Skin of body (tissue), 2 donors: ENCODE data around the gene NXNL2. TPM values are rescaled to one million over a fixed set of nuclear protein-coding genes. Genes with fewer than 3 reads are reported as not detected.
A peak's percentile ranks its signal among the peaks of the same experiment; 100 is the strongest.

Source experiments
- DNase-seq: peaks from one replicate; lab custom pipeline; 2025; lab: John Stamatoyannopoulos, UW
- total RNA-seq: library from RNA; depleted of rRNA; stranded (reverse); fragments of >200 nt; gene quantifications from one replicate; pipeline ENCODE4 v1.2.3, GENCODE V29; 2014

The NXNL2 gene
- total RNA-seq, 1 donor from 2014 or later: not detected

DNA sequence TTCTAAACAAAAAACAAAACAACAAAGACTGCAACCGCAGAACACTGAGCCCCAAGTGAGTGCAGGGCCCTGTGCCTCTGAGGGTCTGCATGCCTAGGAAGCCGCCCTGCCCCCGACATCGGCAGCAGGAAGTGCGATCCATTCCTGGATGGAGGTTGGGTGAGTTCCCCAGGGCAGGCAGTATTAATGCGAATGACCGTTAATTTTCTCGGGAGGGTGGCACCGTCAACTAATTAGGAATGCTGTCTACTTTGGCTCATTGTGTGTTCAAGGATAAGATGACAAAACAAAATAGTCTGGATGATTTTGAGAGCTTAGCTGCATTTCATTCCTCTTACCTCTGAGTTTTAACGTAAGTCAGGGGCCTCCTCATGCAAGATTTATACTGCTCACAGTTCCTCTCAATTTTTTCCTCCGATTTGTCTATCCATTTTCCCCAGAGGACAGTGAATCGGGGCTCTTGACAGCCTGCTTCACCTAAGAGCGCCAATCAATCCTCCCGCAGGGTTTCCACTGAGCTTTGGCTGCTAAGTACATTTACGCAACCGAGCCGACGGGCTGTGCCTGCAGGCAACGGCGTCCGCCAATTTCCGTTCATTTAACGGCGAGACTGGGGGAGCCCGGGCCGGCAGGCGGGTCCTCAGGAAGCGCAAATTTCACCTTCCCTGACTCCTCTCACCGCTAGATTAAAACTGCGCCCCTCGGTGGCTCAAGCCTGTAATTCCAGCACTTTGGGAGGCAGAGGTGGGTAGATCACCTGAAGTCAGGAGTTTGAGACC, 2.9 kb upstream of the NXNL2 start:
- DNase-seq: no peak

DNA sequence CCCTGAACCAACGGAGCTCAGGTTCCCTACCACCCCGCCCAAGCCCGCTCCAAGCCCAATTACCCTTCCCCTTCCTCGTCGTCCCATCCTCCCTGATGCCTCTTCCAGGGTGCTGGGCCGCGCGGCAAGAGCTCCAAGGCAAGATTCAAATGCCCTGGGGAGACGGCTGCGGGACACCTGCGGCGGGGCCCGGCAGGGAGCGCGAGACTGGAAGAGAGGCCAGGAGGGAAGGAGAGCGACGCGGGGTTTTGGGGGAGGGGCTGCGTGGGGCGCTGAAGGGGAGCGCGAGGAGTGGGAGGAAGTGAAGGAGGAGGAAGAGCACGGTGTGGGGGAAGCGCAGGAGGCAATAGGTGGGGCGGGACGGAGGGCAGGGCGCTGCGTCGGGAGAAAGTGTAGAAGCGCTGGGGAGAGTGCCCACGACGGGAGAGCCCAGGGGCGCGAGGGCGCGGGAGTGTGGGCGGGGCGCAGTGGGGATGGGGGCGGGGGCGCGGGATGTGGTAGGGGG, 975 bp upstream of the NXNL2 start:
- no peak for DNase-seq

DNA sequence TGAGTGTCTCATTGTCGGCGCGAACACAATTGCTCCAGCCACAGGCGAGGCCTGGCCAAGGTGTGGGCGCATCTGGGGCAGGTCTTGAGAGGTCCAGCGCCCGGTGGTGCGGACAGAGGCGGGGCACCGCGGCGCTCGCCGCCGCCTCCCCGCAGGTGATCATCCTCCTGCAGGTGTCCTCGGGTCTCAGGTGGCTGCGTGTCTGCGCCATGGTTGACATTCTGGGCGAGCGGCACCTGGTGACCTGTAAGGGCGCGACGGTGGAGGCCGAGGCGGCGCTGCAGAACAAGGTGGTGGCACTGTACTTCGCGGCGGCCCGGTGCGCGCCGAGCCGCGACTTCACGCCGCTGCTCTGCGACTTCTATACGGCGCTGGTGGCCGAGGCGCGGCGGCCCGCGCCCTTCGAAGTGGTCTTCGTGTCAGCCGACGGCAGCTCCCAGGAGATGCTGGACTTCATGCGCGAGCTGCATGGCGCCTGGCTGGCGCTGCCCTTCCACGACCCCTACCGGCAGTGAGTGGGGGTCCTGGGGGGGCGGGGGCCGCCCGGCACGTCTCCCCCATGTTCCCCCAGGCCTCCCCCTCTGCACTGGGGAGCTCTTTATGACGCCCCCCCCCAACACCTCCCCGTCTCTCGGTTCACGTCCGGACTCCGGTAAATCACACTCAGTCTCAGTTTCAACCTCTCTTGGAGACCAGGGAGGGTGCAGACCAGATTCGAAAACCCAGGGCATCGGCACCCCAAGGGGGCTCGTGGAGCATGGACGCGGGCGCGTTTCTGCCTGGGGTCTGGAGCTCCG, 446 bp downstream of the NXNL2 start:
- DNase-seq: no peak

DNA sequence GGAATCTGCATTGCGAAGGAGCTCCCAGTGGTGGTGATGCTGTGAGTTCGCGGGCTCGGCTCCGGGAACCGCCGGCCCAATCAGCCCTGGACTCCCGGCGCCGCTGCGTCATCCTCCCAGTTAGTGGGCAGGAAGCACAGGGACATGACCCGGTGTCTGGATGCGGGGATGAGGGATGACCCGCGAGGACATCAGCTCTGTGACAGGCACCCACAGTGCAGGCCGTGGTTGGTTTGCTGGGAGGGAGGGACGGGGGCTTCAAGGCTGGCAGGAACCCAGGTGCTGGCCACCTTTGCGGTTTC, 996 bp downstream of the NXNL2 start:
- DNase-seq: no peak

DNA sequence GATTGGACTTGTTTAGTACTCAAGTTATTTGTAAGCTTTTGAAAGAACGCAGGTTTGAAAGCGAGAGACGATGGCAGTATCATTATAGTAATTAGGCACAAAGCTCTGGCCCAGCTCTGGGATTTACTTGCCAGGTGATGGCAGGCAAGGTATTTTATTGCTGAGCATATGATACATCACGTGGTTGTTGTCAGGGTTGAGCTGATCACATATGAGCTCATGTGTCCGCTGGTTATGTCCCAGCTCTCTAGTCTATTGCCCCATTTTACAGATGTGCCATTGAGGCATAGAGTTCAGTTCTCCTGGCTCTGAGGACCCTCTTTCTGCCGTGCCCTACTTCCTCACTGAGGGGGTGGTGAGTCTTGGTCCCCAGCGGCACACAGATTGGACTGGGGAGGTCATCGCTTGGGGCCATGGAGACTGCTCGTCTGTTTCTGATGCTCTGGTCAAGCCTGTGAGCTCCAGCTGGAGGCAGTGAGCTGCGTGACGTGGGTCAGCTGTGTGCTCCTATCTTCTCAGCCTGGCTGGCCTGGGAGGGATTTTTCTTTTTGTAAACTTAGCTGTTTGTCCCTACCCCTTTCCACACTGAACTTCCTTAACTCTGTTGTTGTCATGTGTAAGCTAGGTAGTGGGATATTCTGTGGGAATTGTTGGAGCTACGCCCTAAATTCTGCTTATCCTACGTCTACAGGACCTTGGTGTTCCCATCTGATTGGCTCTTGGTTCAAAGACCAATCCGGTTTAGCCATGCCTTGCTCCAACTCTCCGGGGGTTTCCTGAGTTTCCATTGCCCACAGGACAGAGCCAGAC, 2.2 kb downstream of the NXNL2 start:
- DNase-seq: no peak

DNA sequence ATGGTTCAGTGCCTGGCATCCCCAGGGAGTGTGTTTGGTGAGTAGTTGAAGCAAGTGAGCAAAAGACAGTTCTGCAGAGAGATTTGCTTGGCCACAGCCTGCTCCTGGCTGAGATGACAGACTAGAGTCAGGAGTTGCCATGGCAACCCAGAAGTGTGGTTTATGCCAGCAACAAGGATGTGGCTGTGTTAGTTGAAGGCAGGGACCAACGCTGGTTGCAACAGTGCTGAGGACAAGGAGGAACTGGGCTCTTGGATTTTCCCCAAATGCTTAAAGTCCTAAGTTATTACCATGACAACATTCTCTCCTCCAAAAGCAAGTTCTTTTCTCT, 2.7 kb downstream of the NXNL2 start:
- peak; percentile 46 for DNase-seq

DNA sequence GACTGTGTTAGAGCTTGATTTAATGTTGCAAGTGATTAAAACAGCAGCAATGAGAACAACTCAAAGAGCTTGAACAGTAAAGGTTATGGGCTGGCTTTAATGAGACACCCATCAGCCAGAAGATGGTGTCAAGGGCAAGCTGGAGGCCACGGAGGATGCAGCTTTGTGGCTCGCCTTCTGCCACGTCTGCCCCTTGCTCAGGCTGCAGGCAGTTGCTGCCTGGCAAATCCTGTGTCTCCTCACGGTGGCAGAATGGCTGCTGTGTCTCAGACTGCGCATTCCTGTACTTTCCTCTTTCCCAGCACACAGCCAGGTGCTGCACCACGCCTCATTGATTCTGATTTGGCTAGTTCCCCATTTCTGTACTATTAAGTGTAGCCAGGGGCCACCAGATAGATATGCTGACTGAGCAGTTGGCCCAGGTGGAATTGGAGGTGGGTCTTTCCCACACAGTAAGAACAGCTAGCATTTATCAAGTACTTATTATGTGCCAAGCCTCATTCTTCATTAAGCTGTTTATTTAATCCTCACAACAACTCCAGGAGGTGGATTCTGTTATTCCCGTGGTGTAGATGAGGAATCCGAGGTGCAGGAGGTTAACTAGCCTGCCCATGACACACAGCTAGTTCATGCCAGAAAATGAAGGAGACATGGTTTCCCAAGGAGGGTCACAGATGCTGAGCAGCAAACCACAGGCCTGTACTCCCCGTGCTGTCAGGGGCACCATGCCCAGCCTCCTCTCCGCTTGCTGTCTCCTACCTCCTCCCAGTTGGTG, 3.5 kb downstream of the NXNL2 start:
- DNase-seq: no peak

DNA sequence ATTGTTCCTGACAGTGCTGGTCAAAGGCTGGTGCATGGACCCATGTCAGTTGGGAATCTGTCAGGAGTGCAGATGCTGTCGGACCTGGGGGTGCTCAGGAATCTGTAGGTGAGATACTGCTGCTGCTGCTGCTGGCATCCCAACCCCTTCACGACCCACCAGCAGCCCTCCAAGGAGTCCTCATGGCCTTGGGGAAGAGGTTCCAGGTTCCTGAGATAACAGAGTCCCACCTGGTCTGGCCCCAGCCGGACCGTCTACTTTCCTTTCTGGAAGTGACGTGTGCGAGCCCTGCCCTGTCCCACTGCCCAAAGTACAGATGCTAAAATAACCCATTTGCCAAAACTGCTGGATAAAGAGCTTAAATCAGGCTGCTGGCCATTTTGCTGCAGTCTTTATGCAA, 4.3 kb downstream of the NXNL2 start:
- DNase-seq: no peak

DNA sequence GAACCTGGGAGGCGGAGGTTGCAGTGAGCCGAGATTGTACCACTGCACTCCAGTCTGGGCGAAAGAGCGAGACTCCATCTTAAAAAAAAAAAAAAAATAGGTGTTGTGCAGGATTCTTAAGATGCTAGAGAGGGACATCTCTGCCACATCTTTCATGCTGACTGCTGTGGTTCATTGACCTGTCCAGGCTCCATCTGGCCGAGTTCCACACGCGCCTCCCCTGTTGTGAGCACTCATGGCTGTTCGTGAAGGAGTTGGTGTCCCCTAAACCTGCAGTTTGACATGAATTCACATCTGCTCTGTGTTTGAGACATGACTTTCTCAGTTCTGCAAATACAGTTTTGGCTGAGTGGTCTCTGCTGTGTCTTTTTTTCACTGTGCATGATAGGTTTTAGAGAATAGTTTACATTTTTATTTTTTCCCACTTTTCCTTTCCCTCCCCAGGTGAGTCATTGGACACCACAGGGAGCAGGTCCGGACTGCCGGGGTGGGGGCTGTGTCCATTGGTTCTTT, 5.3 kb downstream of the NXNL2 start:
- no peak for DNase-seq

DNA sequence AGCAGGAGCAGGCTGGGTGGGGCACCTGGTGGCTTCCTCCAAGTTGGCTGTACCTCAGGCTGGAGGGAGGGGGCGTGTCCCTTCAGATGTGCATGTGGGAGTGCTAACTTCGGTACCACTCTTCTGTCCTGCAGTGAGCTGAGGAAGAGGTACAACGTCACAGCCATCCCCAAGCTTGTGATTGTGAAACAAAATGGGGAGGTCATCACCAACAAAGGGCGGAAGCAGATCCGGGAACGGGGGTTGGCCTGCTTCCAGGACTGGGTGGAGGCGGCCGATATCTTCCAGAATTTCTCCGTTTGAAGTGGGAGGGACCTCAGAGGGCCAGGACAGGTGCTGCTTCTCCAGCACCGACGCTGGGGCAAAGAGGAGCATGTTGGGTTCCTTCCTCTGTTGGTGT, 9.3 kb downstream of the NXNL2 start:
- no peak for DNase-seq

DNA sequence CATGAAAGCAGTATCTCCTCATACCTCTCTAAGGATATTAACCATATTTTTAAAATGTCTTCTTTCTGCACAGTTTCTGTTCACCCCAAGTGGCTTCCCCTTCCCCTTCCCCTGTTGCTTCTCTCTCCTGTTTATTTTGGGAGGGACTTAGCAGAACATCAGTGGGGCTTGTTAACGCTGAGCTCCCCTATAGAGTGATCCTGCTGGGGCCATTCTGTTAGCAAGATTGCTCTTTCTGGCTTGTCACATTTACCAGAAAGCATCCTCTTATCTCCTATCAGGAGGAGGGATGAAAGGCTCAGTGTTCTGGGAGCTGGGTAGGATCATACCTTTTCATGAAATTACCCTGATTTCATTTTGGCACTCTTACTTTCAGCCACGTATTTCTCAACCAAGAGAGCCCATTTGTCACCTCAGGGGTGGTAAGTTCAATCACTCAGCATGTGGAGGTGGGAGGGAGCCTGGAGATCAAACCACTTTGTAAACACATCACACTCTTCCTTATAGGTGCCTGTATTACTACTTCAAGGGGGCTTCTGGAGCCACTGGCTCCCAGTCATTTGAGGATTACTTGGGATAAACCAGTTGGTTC, 16.7 kb downstream of the NXNL2 start:
- no peak for DNase-seq

DNA sequence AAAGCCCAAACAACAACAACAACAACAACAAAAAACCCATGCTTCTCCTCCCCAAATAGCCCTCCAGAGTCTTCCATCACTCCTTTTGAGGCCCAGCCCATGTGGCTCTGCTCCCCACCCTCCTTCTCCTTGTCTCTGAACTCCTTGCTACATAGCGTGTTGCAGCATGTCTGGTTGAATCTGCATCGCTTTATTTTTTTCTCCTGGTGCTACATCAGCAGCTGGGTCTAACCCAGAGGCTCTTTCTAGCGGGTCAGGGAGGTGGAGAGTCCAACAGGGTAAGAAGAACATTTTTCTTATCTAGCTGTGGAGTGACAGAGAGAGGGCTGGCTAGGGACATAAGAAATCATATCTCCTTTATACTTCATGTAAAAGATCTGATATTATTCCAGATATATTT, 18.4 kb downstream of the NXNL2 start:
- no peak for DNase-seq

DNA sequence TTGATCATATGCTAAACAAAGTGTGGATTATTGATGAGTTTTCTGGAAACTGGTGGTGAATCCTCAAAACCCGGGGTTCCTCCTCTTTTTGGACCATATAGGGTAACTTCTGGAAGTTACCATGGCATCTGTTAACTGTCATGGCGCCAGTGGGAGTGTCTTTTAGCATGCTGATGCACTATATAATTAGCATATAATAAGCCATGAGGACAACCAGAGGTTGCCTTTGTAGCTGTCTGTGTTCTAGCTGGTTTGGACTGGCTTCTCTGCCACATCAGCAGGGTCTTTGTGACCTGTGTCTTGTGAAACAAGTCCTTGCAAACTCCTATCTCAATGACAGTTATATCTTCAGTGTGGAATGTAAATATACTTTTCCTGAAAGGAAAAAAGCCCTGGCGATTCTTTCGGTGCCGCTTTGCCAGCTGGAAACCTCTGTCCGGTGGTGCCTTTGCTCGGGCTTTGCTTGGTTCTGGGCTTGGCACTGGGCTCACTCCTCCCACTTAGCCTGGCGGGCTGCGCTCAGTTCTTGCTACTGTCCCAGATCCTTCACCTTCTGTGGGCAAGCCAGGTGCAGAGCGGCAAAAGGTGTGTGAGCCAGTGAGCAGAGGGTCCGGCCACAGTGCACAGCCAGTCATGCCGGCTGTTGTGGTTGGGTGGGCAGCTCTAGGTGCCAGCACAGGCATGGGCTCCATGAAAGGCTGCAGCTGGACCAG, 20.4 kb downstream of the NXNL2 start:
- no peak for DNase-seq

DNA sequence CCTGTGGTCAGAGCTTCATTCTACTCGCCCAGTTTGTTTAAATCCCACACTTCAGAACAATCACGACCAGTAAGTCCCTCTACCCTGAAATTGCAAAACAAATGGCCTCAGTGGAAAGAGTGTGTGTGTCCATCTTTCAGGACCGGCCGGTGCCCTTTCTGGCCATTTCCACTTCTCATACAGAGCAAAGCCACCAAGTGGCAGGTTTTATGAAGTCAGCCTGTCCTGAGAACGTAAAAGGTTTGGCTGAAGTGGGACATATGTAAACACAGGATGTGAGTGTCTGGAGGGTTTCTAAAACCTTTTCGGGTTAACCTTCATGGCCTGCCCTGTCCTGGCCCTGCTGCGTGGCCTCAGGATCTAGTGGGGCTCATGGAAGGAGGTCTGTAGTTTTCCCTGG, 24.7 kb downstream of the NXNL2 start:
- DNase-seq: no peak

DNA sequence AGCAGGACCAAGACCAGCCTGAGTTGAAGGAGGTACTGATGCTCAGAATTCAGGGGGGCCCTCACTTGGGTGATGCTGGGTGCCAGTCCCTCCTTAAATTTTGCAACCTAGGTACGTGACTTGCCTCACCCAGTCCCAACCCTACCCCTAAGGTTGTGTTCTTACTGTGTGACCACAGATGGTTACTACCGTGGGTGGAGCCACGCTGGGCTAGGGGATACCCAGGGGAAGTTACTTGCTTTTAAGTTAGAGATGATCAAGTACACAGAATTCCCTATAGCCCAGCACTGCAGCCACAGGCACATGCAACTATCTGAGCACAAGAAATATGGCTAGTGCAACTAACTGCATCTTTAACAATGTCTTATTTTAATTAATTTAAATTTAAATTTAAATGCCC, 32.9 kb downstream of the NXNL2 start:
- DNase-seq: no peak

DNA sequence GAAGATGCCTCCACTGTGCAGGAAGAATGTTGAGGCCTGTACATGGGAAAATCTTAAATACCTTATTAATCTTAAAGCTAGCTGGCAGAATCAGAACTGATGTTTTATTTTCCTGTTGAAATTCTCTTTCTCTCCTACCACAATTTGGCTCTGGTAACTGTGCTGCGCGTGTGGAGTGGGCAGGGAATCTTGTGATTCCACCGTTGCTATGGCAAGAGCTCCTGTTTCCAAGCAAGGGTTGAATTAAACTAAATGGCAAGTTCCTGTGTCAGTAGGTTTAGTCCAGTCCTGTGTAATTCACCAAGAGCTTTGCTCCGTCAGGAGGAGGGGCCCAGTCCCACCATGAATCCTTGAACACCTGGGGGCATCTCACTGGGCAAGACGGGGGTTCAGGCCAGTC, 36.4 kb downstream of the NXNL2 start:
- no peak for DNase-seq

DNA sequence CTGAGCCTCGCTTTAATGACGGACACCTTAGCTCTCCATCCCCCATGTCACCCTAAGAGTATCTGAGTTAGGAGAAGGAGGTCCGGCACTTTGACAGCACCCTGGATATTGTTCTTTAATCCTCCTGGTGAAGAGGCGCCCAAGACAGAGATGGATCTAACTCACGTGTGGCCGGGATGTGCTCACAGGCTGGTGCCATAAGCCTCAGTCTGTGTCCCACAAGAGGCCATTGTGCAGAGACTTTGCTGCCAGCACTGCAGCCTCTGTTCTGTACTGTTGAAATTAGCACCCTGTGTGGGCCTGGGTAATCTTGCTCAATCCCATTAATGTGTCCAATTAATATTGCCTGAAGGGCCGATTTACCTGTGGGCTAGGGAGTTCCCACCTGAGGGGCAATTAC, 37.7 kb downstream of the NXNL2 start:
- no peak for DNase-seq

DNA sequence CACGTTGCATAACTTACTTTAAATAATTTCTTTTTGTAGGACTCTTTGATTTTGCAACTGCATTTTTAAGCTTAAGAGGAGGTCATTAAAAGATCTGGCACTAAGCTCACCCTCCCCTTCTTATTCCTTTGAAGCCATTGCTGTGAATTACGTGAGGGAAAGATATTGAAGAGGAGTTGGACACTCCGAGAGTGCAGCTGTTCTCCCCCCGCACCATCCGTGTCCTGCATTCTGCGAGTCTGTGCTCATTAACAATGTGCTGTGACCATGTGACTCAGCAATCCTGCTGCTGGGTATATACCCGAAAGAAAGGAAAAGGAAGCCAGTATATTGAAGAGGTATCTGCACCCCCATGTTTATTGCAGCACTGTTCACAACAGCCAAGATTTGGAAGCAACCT, 40.0 kb downstream of the NXNL2 start:
- DNase-seq: no peak

DNA sequence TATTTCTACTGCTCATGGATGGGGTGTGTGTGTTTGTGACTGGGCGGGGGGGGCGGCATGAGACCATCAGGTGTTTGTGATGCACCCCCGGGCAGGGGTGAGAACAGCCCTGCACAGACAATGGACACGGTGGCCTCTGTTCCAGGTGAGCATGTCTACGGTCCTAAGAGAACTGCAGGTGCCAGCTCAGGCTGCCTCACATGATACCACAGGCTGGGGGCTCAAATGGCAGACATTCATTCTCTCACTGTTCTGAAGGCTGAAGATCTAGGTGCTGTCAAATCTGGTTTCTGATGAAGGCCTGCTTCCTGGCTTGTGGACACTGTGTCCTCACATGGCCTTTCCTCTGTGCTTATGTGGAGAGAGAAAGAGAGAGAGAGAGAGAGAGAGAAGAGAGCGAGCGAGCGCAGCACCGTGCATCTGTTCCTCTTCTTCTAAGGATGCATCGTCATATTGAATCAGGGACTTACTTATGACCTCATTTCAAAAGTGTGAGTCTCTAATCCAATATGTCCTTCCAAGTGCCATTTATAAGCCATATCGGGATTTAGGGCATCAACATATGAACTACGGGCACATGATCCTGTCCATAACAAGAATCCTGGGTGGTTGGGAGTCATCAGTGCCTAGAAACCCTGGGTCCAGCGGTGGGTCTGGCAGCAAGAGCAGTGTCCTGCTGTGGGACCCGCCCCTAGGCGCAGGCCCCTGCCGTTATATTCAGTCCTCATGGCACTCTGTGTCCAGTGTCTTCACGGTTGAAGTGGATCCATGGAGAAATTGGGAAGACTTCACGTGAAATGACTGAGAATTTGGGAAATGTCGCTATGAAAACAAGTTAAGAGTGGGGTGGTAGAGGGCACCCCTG, 42.5 kb downstream of the NXNL2 start:
- no peak for DNase-seq
